ENCODE data around the gene PGBD5. TPM values are rescaled to one million over a fixed set of nuclear protein-coding genes. Genes with fewer than 3 reads are reported as not detected.
"Not testable (repeated sequence)": the region's sequence is repeated elsewhere in the genome, so short reads cannot be mapped to it uniquely, and the experiment has no call there.

The PGBD5 gene
- total RNA-seq, 1 experiment from 2014 or later: 37.8 TPM

DNA sequence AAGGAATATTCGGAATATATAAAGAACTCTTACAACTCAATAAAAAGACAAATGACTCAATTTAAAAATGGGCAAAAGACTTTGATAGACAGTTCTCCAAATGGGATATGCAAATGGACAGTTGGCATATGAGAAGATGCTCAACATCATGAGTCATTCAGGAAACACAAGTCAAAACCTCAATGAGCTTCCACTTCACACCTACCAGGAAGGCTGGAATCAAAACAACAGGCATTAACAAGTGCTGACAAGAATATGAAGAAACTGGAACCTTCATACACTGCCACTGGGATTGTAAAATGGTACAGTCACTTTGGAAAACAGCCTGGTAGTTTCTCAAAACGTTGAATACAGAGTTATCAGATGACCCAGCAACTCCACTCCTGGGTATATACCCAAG, 17.2 kb downstream of the PGBD5 start:
- Mint-ChIP-seq H3K9me3 (ENCODE audit: low read depth, unreplicated experiment) (no peaks in the 10 kb centered on the region), H3K4me3 (ENCODE audit: low read depth, unreplicated experiment) (no peak overlapping the region), H3K36me3 (ENCODE audit: insufficient read depth, unreplicated experiment) (no peaks in the 10 kb centered on the region), H3K4me1 (ENCODE audit: low read depth, unreplicated experiment) (peaks cover 14% of the 10 kb centered on the region), H3K27ac (ENCODE audit: unreplicated experiment) (no peak overlapping the region), H3K27me3 (ENCODE audit: unreplicated experiment) (no peaks in the 10 kb centered on the region)
- no peak for DNase-seq
- CTCF ChIA-PET: interaction anchor here (0.6 to 0.7 kb wide), 2 partner anchors 16 to 564 kb away, joined by 3 to 7 read pairs; no protein-coding TSS in a partner anchor
- intact Hi-C loops (cut with micrococcal nuclease; ENCODE audit: unreplicated experiment): no loop called here
- no TSS peak for BruUV-seq (replicated peaks)
- TF ChIP-seq, protein P1, sequence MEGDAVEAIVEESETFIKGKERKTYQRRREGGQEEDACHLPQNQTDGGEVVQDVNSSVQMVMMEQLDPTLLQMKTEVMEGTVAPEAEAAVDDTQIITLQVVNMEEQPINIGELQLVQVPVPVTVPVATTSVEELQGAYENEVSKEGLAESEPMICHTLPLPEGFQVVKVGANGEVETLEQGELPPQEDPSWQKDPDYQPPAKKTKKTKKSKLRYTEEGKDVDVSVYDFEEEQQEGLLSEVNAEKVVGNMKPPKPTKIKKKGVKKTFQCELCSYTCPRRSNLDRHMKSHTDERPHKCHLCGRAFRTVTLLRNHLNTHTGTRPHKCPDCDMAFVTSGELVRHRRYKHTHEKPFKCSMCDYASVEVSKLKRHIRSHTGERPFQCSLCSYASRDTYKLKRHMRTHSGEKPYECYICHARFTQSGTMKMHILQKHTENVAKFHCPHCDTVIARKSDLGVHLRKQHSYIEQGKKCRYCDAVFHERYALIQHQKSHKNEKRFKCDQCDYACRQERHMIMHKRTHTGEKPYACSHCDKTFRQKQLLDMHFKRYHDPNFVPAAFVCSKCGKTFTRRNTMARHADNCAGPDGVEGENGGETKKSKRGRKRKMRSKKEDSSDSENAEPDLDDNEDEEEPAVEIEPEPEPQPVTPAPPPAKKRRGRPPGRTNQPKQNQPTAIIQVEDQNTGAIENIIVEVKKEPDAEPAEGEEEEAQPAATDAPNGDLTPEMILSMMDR (IDR thresholded peaks at IDR 0.05; ENCODE audit: unreplicated experiment): no peak

DNA sequence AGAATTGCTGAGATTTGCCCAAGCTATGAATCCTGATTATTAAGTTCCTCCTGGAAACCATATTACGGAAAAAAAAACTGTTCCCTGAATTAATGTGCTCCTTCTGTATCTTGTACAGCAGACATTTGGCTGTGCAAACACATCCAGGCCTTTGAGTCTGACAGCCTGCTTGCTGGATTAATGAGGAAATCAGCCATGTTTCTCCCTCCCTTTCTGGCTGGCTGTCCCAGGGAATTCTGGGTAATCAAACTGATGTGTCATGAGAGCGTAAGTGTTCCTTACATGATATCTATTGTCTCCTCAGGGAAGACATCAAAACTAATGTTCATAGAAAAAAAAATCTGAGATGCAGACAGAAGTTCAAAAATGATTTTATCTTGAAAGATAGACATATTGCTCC, 18.8 kb downstream of the PGBD5 start:
- no peaks in the 10 kb centered on the region for H3K36me3 Mint-ChIP-seq (ENCODE audit: insufficient read depth, unreplicated experiment)
- peaks cover 2% of the 10 kb centered on the region for H3K9me3 Mint-ChIP-seq (ENCODE audit: low read depth, unreplicated experiment)
- CTCF ChIA-PET: no interaction called here
- H3K4me3 Mint-ChIP-seq (ENCODE audit: low read depth, unreplicated experiment): no peak overlapping the region
- DNase-seq: no peak
- no peaks in the 10 kb centered on the region for H3K27me3 Mint-ChIP-seq (ENCODE audit: unreplicated experiment)
- H3K4me1 Mint-ChIP-seq (ENCODE audit: low read depth, unreplicated experiment): peaks cover 14% of the 10 kb centered on the region
- no TSS peak for BruUV-seq (replicated peaks)
- H3K27ac Mint-ChIP-seq (ENCODE audit: unreplicated experiment): no peak overlapping the region
- TF ChIP-seq, protein P1 (IDR thresholded peaks at IDR 0.05; ENCODE audit: unreplicated experiment): no peak
- intact Hi-C loops (cut with micrococcal nuclease; ENCODE audit: unreplicated experiment): no loop called here

DNA sequence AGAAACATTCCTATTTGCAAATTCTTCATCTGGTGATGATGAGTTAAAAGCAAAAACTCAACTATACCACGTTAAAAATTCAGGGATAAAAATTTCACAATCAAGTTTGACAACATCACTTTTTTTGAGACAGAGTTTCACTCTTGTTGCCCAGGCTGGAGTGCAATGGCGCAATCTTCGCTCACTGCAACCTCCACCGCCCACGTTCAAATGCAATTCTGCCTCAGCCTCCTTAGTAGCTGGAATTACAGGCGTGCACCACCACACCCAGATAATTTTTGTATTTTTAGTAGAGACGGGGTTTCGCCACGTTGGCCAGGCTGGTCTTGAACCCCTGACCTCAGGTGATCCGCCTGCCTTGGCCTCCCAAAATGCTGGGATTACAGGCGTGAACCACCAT, 19.4 kb downstream of the PGBD5 start:
- BruUV-seq (replicated peaks); H3K9me3 Mint-ChIP-seq (ENCODE audit: low read depth, unreplicated experiment); H3K27me3 Mint-ChIP-seq (ENCODE audit: unreplicated experiment); H3K4me3 Mint-ChIP-seq (ENCODE audit: low read depth, unreplicated experiment); intact Hi-C loops (cut with micrococcal nuclease; ENCODE audit: unreplicated experiment); DNase-seq; H3K27ac Mint-ChIP-seq (ENCODE audit: unreplicated experiment); H3K36me3 Mint-ChIP-seq (ENCODE audit: insufficient read depth, unreplicated experiment): not testable (repeated sequence)
- CTCF ChIA-PET: interaction anchor here (0.7 kb wide), 1 partner anchor 1482 kb away, joined by 3 read pairs; no protein-coding TSS in a partner anchor
- H3K4me1 Mint-ChIP-seq (ENCODE audit: low read depth, unreplicated experiment): peaks cover 11% of the 10 kb centered on the region

DNA sequence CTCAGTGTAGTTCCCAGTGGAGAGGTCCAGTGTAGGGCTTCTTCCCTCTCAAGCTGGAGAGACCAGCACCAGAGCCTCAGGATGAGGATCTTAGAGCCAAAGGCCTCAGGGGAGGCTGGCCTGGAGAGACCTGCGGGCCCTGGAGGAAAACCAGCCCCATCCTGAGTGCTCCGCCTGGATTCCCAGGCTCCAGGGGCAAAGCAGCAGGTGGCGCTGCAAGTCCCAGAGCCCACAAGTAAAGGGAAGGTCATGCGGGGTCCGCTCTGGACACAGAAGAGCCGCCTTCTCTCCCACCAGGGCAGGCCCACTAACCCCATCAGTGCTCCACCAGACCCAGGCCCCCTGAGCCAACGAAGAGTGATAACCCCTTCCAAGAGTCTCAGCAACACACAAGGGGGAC, 22.7 kb downstream of the PGBD5 start:
- BruUV-seq (replicated peaks): no TSS peak
- intact Hi-C loops (cut with micrococcal nuclease; ENCODE audit: unreplicated experiment): no loop called here
- H3K4me1 Mint-ChIP-seq (ENCODE audit: low read depth, unreplicated experiment): no peaks in the 10 kb centered on the region
- DNase-seq: no peak
- H3K36me3 Mint-ChIP-seq (ENCODE audit: insufficient read depth, unreplicated experiment): no peaks in the 10 kb centered on the region
- no peak overlapping the region for H3K27ac Mint-ChIP-seq (ENCODE audit: unreplicated experiment)
- no peaks in the 10 kb centered on the region for H3K27me3 Mint-ChIP-seq (ENCODE audit: unreplicated experiment)
- CTCF ChIA-PET: no interaction called here
- TF ChIP-seq, protein P1 (IDR thresholded peaks at IDR 0.05; ENCODE audit: unreplicated experiment): no peak
- no peak overlapping the region for H3K4me3 Mint-ChIP-seq (ENCODE audit: low read depth, unreplicated experiment)
- peaks cover 2% of the 10 kb centered on the region for H3K9me3 Mint-ChIP-seq (ENCODE audit: low read depth, unreplicated experiment)

DNA sequence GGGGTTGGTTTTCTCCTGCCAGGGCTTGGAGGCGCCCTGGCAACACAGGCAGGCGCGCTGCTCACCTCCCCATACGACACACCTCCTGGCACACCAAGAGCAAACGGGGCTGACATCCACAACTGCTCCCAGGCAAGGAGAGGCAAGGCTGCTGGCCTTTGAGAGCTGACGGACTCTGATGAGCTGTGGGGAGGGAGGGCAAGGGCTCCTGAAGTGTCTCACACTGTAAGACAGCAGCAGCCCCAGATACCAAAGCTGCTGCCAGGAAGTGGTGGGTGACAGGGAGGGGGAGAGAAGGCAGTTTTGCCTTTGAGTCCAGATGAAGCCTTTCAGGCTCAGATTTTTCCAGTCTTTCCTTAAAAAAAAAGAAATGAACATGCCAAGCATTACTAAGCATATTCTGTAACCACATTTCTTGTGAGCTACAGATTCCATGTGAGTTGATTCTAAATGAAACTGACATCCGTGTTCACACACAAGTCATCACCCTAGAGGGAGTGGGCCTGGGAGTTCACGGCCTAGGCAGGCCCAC, 24.3 kb downstream of the PGBD5 start:
- no peak for DNase-seq
- H3K4me3 Mint-ChIP-seq (ENCODE audit: low read depth, unreplicated experiment): no peak overlapping the region
- H3K27ac Mint-ChIP-seq (ENCODE audit: unreplicated experiment): no peak overlapping the region
- intact Hi-C loops (cut with micrococcal nuclease; ENCODE audit: unreplicated experiment): no loop called here
- H3K4me1 Mint-ChIP-seq (ENCODE audit: low read depth, unreplicated experiment): no peaks in the 10 kb centered on the region
- H3K36me3 Mint-ChIP-seq (ENCODE audit: insufficient read depth, unreplicated experiment): no peaks in the 10 kb centered on the region
- CTCF ChIA-PET: no interaction called here
- peaks cover 2% of the 10 kb centered on the region for H3K9me3 Mint-ChIP-seq (ENCODE audit: low read depth, unreplicated experiment)
- TF ChIP-seq, protein P1 (IDR thresholded peaks at IDR 0.05; ENCODE audit: unreplicated experiment): no peak
- no TSS peak for BruUV-seq (replicated peaks)
- no peaks in the 10 kb centered on the region for H3K27me3 Mint-ChIP-seq (ENCODE audit: unreplicated experiment)
